H9 (cell line): ENCODE measurements around the gene KIF26B. TPM values are rescaled to one million over a fixed set of nuclear protein-coding genes. Genes with fewer than 3 reads are reported as not detected.

Experiments used
- DNase-seq: peaks from one replicate; pipeline ENCODE4 v3.0.0-alpha.2; 2017
- H2AFZ ChIP-seq: one replicate; pipeline ENCODE4 v1.6.1; 2013; ENCODE audit warnings: mild to moderate bottlenecking, low read length, control low read depth, moderate library complexity
- H2AK5ac ChIP-seq: 2 replicates; pipeline ENCODE4 v1.6.1; 2013; ENCODE audit warnings: low read length, control low read depth, mixed read lengths; ENCODE audit not compliant: insufficient read length
- H2BK120ac ChIP-seq: one replicate; pipeline ENCODE4 v1.6.1; 2013; ENCODE audit warnings: low read depth, mild to moderate bottlenecking, low read length, control low read depth, inconsistent platforms; ENCODE audit not compliant: poor library complexity, severe bottlenecking
- H2BK12ac ChIP-seq: 2 replicates; pipeline ENCODE4 v1.6.1; 2013; ENCODE audit warnings: low read length, control low read depth, mixed read lengths, low read depth; ENCODE audit not compliant: insufficient read length
- H2BK15ac ChIP-seq: 2 replicates; pipeline ENCODE4 v1.6.1; 2013; ENCODE audit warnings: low read depth, low read length, control low read depth
- H2BK20ac ChIP-seq: one replicate; pipeline ENCODE4 v1.6.1; 2013; ENCODE audit warnings: low read depth, mild to moderate bottlenecking, low read length, control low read depth, inconsistent platforms; ENCODE audit not compliant: poor library complexity, severe bottlenecking
- H2BK5ac ChIP-seq: 2 replicates; pipeline ENCODE4 v1.6.1; 2013; ENCODE audit warnings: low read length, control low read depth, mixed read lengths; ENCODE audit not compliant: insufficient read length
- H3K14ac ChIP-seq: 2 replicates; pipeline ENCODE4 v1.6.1; 2013; ENCODE audit warnings: low read length, control low read depth; ENCODE audit not compliant: insufficient read depth
- H3K18ac ChIP-seq: 2 replicates; pipeline ENCODE4 v1.6.1; 2013; ENCODE audit warnings: low read depth, mild to moderate bottlenecking, mixed read lengths, low read length, control low read depth; ENCODE audit not compliant: insufficient read length
- H3K23ac ChIP-seq: 2 replicates; pipeline ENCODE4 v1.6.1; 2013; ENCODE audit warnings: low read length, control low read depth, mixed read lengths, low read depth; ENCODE audit not compliant: insufficient read length
- H3K23me2 ChIP-seq: 2 replicates; pipeline ENCODE4 v1.6.1; 2013; ENCODE audit warnings: low read depth, mild to moderate bottlenecking, mixed read lengths, low read length, control low read depth; ENCODE audit not compliant: insufficient read length, poor library complexity, severe bottlenecking
- H3K27ac ChIP-seq: 2 replicates; pipeline ENCODE4 v1.5.1; 2013; ENCODE audit warnings: low read length, control low read depth, mixed read lengths, low read depth; ENCODE audit not compliant: insufficient read length
- H3K27me3 ChIP-seq: 2 replicates; pipeline ENCODE4 v1.6.1; 2013; ENCODE audit warnings: low read length, control low read depth, inconsistent platforms; ENCODE audit not compliant: insufficient read depth
- H3K4ac ChIP-seq: 2 replicates; pipeline ENCODE4 v1.6.1; 2013; ENCODE audit warnings: low read depth, mild to moderate bottlenecking, control low read depth, inconsistent platforms, low read length, moderate library complexity
- H3K4me1 ChIP-seq: 2 replicates; pipeline ENCODE4 v1.6.1; 2013; ENCODE audit warnings: low read length, control low read depth, inconsistent platforms; ENCODE audit not compliant: insufficient read depth
- H3K4me2 ChIP-seq: 2 replicates; pipeline ENCODE4 v1.6.1; 2013; ENCODE audit warnings: low read length, control low read depth, mixed read lengths; ENCODE audit not compliant: insufficient read length, insufficient read depth
- H3K56ac ChIP-seq: 2 replicates; pipeline ENCODE4 v1.6.1; 2013; ENCODE audit warnings: low read depth, mild to moderate bottlenecking, mixed read lengths, low read length, control low read depth; ENCODE audit not compliant: insufficient read length
- H3K79me1 ChIP-seq: 2 replicates; pipeline ENCODE4 v1.6.1; 2013; ENCODE audit warnings: low read depth, mild to moderate bottlenecking, moderate library complexity, low read length, control low read depth, inconsistent platforms; ENCODE audit not compliant: insufficient read depth, poor library complexity, severe bottlenecking
- H3K79me2 ChIP-seq: 2 replicates; pipeline ENCODE4 v1.6.1; 2013; ENCODE audit warnings: low read length, control low read depth, inconsistent platforms; ENCODE audit not compliant: insufficient read depth
- H3K9ac ChIP-seq: 2 replicates; pipeline ENCODE4 v1.6.1; 2013; ENCODE audit warnings: low read length, control low read depth, mixed read lengths; ENCODE audit not compliant: insufficient read length; ENCODE audit errors: extremely low read depth
- H3K9me3 ChIP-seq: one replicate; pipeline ENCODE4 v1.6.1; 2013; ENCODE audit warnings: low read depth, low read length, inconsistent platforms; ENCODE audit not compliant: control insufficient read depth
- H3T11ph ChIP-seq: one replicate; pipeline ENCODE4 v1.6.1; 2013; ENCODE audit warnings: mild to moderate bottlenecking, low read length, control low read depth, inconsistent platforms
- H4K20me1 ChIP-seq: one replicate; pipeline ENCODE4 v1.6.1; 2013; ENCODE audit not compliant: control insufficient read depth, insufficient read length, insufficient read depth
- H4K5ac ChIP-seq: 2 replicates; pipeline ENCODE4 v1.6.1; 2013; ENCODE audit warnings: low read depth, mild to moderate bottlenecking, mixed read lengths, low read length, control low read depth; ENCODE audit not compliant: insufficient read length
- H4K8ac ChIP-seq: replicated peaks from 2 replicates; pipeline ENCODE4 v1.6.1; 2013; ENCODE audit warnings: low read length, control low read depth, mixed read lengths, low read depth; ENCODE audit not compliant: insufficient read length
- H4K91ac ChIP-seq: 2 replicates; pipeline ENCODE4 v1.6.1; 2013; ENCODE audit warnings: low read depth, mild to moderate bottlenecking, moderate library complexity, mixed read lengths, low read length, control low read depth; ENCODE audit not compliant: insufficient read length
- H3K27ac Mint-ChIP-seq, 3 experiments: 2 replicates in 2 of 3; 3 replicates in 1 of 3; pipeline ENCODE4 v1.8.0; 2020 to 2021; ENCODE audit warnings: mixed read lengths in 3 of 3, mild to moderate bottlenecking in 1 of 3, moderate library complexity in 1 of 3
- H3K27me3 Mint-ChIP-seq: 2 replicates; pipeline ENCODE4 v1.8.0; 2021; ENCODE audit warnings: low read depth, mild to moderate bottlenecking, moderate library complexity, mixed read lengths
- H3K36me3 Mint-ChIP-seq, 3 experiments: 2 replicates in 2 of 3; 3 replicates in 1 of 3; pipeline ENCODE4 v1.8.0; 2020 to 2021; ENCODE audit warnings: low read depth in 3 of 3, mixed read lengths in 3 of 3; ENCODE audit not compliant: insufficient read depth in 1 of 3
- H3K4me1 Mint-ChIP-seq, 2 experiments: 2 replicates each; pipeline ENCODE4 v1.8.0; 2020; ENCODE audit warnings: mixed read lengths in 2 of 2
- H3K4me3 Mint-ChIP-seq, 2 experiments: 2 replicates in 1 of 2; 3 replicates in 1 of 2; pipeline ENCODE4 v1.8.0; 2020 to 2021; ENCODE audit warnings: mild to moderate bottlenecking in 2 of 2, mixed read lengths in 2 of 2, moderate library complexity in 1 of 2
- H3K9me3 Mint-ChIP-seq, 2 experiments: 2 replicates in 1 of 2; 3 replicates in 1 of 2; pipeline ENCODE4 v1.8.0; 2020; ENCODE audit warnings: mild to moderate bottlenecking in 2 of 2, mixed read lengths in 2 of 2, moderate library complexity in 1 of 2
- CTCF ChIP-seq: fragments of 200-600 bp; sonication (generic); conservative IDR thresholded peaks from 3 replicates; pipeline ENCODE4 v1.8.0; 2021; ENCODE audit warnings: antibody characterized with exemption, mild to moderate bottlenecking
- WGBS: extraction: QIAGEN DNeasy Blood & Tissue Kit; methylation state at CpG from one replicate; pipeline ENCODE4 v1.1.7; 2013; ENCODE audit warnings: missing lambda C conversion rate, low lambda C conversion rate, mixed read lengths; ENCODE audit not compliant: insufficient read length; ENCODE audit errors: extremely low coverage; 5-methylcytosine and 5-hydroxymethylcytosine counted together
- total RNA-seq: library from RNA; stranded (reverse); gene quantifications from 2 replicates; pipeline ENCODE4 v1.2.1, GENCODE V29; 2021

The KIF26B gene
- total RNA-seq, 1 experiment from 2014 or later: 0.13 TPM

- no peak for TF ChIP-seq CTCF
- no peak overlapping the region for H2BK12ac ChIP-seq
- no peak overlapping the region for H3K9ac ChIP-seq
- H3K4ac ChIP-seq: no peak overlapping the region
- Mint-ChIP-seq H3K36me3 (no peaks in the 10 kb centered on the region; a peak in 1 of 7 replicates), H3K4me3 (no peak overlapping the region), H3K27me3 (peaks cover 2% of the 10 kb centered on the region), H3K4me1 (peaks cover 3 to 7% of the 10 kb centered on the region in 2 experiments; a peak in 3 of 4 replicates), H3K9me3 (no peaks in the 10 kb centered on the region), H3K27ac (no peak overlapping the region)
- H3T11ph ChIP-seq: no peak overlapping the region
- H3K27ac ChIP-seq: no peak overlapping the region
- no peaks in the 10 kb centered on the region for H3K27me3 ChIP-seq
- DNase-seq: no peak
- no peak overlapping the region for H3K4me2 ChIP-seq
- no peak overlapping the region for H4K91ac ChIP-seq
- no peak overlapping the region for H2AFZ ChIP-seq
- no peak overlapping the region for H2BK15ac ChIP-seq
- H4K5ac ChIP-seq: no peak overlapping the region
- H3K9me3 ChIP-seq: no peaks in the 10 kb centered on the region
- no peaks in the 10 kb centered on the region; the same call in 1 of the 2 replicates for H3K4me1 ChIP-seq
- no peak overlapping the region for H2BK20ac ChIP-seq
- H3K79me2 ChIP-seq: no peaks in the 10 kb centered on the region
- no CpG with 5 or more reads among the region's 16 CpGs for WGBS
- H3K79me1 ChIP-seq: no peaks in the 10 kb centered on the region
- H2BK120ac ChIP-seq: no peak overlapping the region
- no peak overlapping the region for H4K8ac ChIP-seq
- no peak overlapping the region for H3K14ac ChIP-seq
- peaks cover 3% of the 10 kb centered on the region for H3K23me2 ChIP-seq
- no peak overlapping the region for H2AK5ac ChIP-seq
- no peak overlapping the region for H2BK5ac ChIP-seq
- no peak overlapping the region for H3K18ac ChIP-seq
- H4K20me1 ChIP-seq: no peaks in the 10 kb centered on the region
- no peak overlapping the region for H3K23ac ChIP-seq
- no peak overlapping the region for H3K56ac ChIP-seq
Measured at GRCh38 chr1:245325922-245326795, 171.4 kb downstream of the KIF26B start.
